Astrocyte (in vitro differentiated cells and primary cell): ENCODE measurements around the gene HPSE2.

Experiments
- CTCF ChIP-seq: IDR thresholded peaks from 2 replicates; pipeline ENCODE4 v1.5.1; 2011; ENCODE audit warnings: low read depth, mild to moderate bottlenecking, inconsistent platforms, low read length, moderate library complexity; ENCODE audit not compliant: insufficient read depth
- EZH2 ChIP-seq: IDR thresholded peaks from 2 replicates; pipeline ENCODE4 v1.6.1; 2012; ENCODE audit warnings: mild to moderate bottlenecking, low read length, inconsistent platforms; ENCODE audit not compliant: insufficient read depth

GRCh38 chr10:99161165-99161564 is 74.5 kb downstream of the HPSE2 start:
- TF ChIP-seq CTCF (no peak), EZH2 (no peak)
